NCI-H526 (cell line): Measurements from ENCODE around the gene NDST1.

ENCODE experiments used
- DNase-seq, 2 experiments: peaks; one replicate each; lab custom pipeline; 2025; lab: John Stamatoyannopoulos, UW

NDST1 gene

GRCh38 chr5:150523472-150524350 lies 15.8 kb downstream of the NDST1 start:
- peak in 1 of 2 experiments; percentile 35 for DNase-seq

- DNase-seq = no peak
These were observed 17.2 kb downstream of the NDST1 start for GRCh38 chr5:150525163-150525562.

GRCh38 chr5:150525781-150526180 lies 17.9 kb downstream of the NDST1 start:
- DNase-seq = no peak

DNA sequence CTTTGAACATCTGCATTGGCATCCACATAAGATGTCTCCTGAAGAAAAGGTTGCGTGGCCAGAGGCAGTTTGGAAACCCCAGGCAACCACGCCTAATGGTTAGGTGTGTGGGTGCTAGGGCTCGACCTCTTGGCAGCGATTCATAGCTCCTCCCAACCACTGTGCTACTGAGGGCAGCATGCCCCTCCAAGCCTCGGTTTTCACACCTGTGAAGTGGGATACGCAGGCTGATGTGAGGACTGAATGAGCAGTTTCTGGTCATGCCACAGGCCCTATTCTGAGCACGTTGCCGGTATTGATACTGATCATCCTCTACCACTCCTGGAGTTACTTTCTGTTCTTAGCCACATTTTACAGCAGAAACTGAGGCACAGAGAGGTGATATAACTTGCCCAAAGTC lies 19.1 kb downstream of the NDST1 start:
- DNase-seq = no peak

- no peak for DNase-seq
These were observed 19.9 kb downstream of the NDST1 start for GRCh38 chr5:150527808-150528207.

GRCh38 chr5:150528924-150529546 lies 21.1 kb downstream of the NDST1 start:
- DNase-seq = no peak

DNA sequence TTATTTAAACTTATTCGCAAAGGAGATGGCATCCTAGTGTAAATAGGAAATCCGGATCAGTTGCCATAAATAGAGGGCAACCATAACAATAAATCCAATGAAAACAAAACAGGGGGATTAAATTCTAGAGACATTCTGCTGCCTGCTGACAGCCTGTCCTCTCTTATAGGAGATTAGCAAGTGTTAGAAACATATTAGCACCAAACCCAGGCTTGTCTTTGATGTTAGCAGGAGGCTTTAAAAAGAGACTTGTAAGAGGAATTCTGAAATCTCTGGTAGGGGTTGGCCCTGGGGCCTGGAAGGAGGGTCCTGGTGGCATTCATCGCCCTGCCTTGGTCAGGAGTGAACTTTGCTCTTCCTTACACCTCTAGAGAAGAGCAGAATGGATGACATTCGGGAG lies 21.6 kb downstream of the NDST1 start:
- DNase-seq = no peak

- DNase-seq = no peak
These were observed 22.5 kb downstream of the NDST1 start for GRCh38 chr5:150530423-150530822.

DNA sequence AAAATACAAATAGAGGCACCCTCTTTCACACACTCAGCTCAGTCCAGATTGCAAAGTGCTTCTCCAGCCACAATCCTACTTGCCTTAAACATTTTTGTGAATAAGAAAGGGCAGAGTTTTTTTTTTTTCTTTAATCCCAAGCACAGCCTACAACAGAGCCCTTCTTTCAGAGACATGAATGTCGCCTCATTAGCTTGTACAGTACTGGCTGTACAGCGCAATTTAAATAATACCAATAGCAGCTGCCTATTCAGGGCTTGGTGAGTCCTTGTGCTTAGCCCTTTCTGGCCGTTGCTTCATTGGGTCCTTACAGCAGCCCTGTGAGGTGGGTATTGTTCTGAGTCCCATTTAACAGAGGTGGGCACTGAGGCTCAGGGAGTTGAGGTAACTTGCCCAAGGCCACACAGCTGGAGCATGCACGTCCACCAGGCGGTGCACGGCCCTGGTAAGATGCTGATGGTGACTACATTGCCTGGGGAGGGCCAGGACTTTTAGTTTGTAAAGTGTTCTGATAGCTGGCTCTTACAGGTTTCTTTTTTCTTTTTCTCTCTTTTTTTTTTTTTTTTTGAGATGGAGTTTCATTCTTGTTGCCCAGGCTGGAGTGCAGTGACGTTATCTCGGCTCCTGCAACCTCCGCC lies 23.1 kb downstream of the NDST1 start:
- DNase-seq = peak in 1 of 2 experiments; percentile 60

DNA sequence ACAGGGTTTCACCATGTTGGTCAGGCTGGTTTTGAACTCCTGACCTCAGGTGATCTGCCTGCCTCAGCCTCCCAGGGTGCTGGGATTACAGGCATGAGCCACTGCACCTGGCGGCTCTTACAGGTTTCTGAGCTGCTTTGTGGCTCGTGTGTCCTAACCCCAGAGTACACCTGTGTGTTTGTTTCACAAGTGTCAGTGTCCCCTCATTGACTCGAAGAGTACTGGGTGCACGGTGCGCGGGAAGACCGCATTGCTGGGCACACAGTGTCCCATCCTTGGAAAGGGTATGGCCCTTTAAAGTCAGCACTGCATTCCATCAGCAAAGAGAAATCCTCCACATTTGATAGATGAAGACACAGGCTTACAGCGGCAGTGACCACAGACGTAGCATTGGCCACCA lies 23.8 kb downstream of the NDST1 start:
- DNase-seq = no peak

GRCh38 chr5:150532151-150532550 lies 24.2 kb downstream of the NDST1 start:
- no peak for DNase-seq

- DNase-seq = no peak
These were observed 25.1 kb downstream of the NDST1 start for GRCh38 chr5:150532996-150533395.

GRCh38 chr5:150534811-150535210 lies 26.9 kb downstream of the NDST1 start:
- DNase-seq = no peak

DNA sequence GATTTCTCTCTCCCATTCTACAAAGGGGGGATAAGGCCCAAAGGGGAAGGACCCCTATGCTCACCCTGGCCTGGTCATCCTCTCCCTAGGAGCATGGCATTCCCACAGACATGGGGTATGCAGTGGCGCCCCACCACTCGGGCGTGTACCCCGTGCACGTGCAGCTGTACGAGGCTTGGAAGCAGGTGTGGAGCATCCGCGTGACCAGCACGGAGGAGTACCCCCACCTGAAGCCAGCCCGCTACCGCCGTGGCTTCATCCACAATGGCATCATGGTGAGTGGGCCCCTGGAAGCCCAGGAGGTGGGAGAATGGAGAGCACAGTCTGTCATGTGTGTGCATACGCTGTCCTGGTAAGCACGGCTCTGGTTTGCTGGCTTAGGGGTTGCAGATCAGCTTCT lies 27.7 kb downstream of the NDST1 start:
- DNase-seq = no peak

DNA sequence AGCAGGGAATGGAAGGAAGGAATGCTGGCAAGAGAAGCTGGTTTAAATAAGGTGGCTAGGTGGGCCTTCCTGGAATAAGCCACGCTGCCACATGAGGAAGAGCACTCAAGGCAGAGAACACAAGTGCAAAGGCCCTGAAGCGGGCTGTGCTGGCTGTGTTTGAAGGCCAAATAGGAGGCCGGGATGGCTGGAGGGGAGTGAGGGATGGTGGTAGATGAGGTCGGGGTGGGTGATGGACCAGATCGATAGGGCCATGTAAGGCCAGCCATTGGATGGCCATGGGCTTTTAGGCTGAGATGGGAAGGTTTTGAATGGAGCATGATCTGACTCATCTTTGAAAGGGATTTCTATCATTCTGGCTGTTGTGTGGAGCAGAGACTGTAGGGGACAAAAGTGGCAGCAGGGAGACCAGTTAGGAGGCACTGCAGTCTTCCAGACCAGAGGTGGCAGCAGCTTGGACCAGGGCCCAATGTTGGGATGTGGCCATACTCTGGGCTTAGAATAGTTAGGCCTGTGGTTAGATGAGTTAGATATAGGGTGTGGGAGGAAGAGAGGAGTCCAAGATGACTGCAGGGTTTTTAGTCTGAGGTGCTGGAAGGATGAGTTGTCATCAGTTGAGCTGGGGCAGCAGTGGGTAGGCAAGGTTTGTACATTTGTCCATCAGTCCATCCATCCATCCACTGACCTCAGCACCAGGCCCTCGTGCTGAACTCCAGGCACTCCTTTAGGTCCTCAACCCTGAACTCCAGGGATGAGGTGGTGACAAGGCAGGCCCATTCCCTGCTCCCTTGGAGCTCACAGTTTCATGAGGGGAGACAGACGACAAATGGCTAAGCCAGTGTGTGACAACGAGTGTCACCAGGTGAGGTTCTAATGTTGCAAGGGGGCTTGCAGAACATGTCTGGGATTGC lies 30.3 kb downstream of the NDST1 start:
- DNase-seq = no peak

DNA sequence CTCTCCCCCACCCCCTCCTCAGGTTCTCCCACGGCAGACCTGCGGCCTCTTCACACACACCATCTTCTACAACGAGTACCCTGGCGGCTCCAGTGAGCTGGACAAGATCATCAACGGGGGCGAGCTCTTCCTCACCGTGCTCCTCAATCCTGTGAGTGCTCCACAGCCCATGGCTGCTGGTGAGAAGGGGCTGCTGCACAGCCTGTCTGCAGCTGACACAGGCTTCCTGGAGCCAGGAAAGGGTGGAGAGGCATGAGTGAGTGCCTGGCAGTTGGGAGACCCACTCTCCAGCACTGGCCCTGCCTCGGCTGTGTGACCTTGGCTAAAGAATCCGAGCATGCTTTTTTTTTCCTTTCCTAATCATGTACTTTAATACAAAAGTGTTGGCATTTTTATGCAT lies 31.3 kb downstream of the NDST1 start:
- DNase-seq = no peak

DNA sequence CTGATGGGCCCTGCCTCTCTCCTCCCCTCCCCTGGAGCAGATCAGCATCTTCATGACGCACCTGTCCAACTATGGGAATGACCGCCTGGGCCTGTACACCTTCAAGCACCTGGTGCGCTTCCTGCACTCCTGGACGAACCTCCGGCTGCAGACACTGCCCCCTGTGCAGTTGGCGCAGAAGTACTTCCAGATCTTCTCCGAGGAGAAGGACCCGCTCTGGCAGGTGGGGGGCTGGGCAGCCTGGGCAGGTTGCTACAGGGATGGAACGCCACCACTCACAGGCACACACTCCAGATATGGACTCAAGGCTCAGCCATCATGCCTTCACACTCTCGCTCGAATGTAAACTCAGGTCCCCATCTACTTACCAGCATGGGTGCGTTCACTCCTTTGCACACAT lies 32.1 kb downstream of the NDST1 start:
- DNase-seq = no peak

GRCh38 chr5:150540615-150541396 lies 32.9 kb downstream of the NDST1 start:
- DNase-seq = no peak

GRCh38 chr5:150541397-150541675 lies 33.4 kb downstream of the NDST1 start:
- no peak for DNase-seq

DNA sequence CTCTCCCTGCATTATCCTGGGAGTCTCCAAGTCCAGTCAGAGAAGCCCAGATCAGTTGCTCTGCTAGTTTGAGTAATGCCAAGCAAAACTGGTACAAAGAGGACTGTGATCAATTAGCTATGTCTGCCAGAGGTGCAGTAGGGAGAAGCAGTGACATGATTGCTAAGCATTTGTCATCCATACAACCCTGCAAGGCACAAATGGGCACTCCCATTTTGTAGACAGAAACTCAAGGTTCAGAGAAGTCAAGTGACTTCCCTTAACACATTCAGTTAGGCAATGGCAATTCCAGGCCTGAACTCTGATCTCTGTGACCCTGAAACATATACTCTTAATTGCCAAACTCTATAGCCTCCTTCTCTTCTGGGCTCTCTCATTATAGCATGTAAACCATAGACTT lies 34.0 kb downstream of the NDST1 start:
- no peak for DNase-seq

- DNase-seq = no peak
These were observed 35.1 kb downstream of the NDST1 start for GRCh38 chr5:150542933-150543445.
